BE2C (cell line): ENCODE data around the gene TBC1D24.
"Not testable (repeated sequence)": the region's sequence is repeated elsewhere in the genome, so short reads cannot be mapped to it uniquely, and the experiment has no call there.

Source experiments
- DNase-seq: peaks from one replicate; pipeline ENCODE4 v3.0.0-alpha.2; 2020
- H3K27me3 ChIP-seq: fragments of 250-450 bp; sonication (Bioruptor Pico); 2 replicates; pipeline ENCODE4 v1.5.1; 2020; ENCODE audit warnings: mild to moderate bottlenecking
- H3K36me3 ChIP-seq: fragments of 250-450 bp; sonication (Bioruptor Pico); 2 replicates; pipeline ENCODE4 v1.5.1; 2020; ENCODE audit warnings: mild to moderate bottlenecking
- H3K4me1 ChIP-seq: fragments of 250-450 bp; sonication (Bioruptor Pico); 2 replicates; pipeline ENCODE4 v1.5.1; 2020
- H3K4me3 ChIP-seq: 2 replicates; pipeline ENCODE4 v1.5.1; 2011; ENCODE audit warnings: low read depth, low read length
- H3K9me3 ChIP-seq: fragments of 250-450 bp; sonication (Bioruptor Pico); 2 replicates; pipeline ENCODE4 v1.5.1; 2020
- CTCF ChIP-seq: IDR thresholded peaks from 2 replicates; pipeline ENCODE4 v1.5.1; 2012; ENCODE audit warnings: mild to moderate bottlenecking, low read depth, low read length

Gene TBC1D24

GRCh38 chr16:2535625-2536013, 60.7 kb downstream of the TBC1D24 start:
- no peaks in the 10 kb centered on the region for H3K9me3 ChIP-seq
- no peaks in the 10 kb centered on the region for H3K27me3 ChIP-seq
- DNase-seq: no peak
- no peaks in the 10 kb centered on the region; the same call in 1 of the 2 replicates for H3K36me3 ChIP-seq
- no peak overlapping the region for H3K4me3 ChIP-seq
- TF ChIP-seq CTCF: no peak
- no peaks in the 10 kb centered on the region for H3K4me1 ChIP-seq

GRCh38 chr16:2537451-2538379, 62.8 kb downstream of the TBC1D24 start, which contains the start of gene PDPK1:
PDPK1 (plus strand) TSS chr16:2538021; CDS start chr16:2538113, 92 bp downstream.
- Histone ChIP-seq H3K36me3 (no peaks in the 10 kb centered on the region), H3K4me1 (no peaks in the 10 kb centered on the region)
- no peak for TF ChIP-seq CTCF

GRCh38 chr16:2539192-2539844, 64.4 kb downstream of the TBC1D24 start:
- H3K4me1 ChIP-seq, DNase-seq, H3K9me3 ChIP-seq, H3K36me3 ChIP-seq, H3K4me3 ChIP-seq, H3K27me3 ChIP-seq: not testable (repeated sequence)

More at GRCh38 chr16:2537451-2538379, 62.8 kb downstream of the TBC1D24 start, which contains the start of gene PDPK1:
- no peaks in the 10 kb centered on the region for H3K9me3 ChIP-seq
- H3K27me3 ChIP-seq: no peaks in the 10 kb centered on the region
- H3K4me3 ChIP-seq: peak within 1 kb of the TSS; percentile 66
- peak; percentile 96 for DNase-seq

GRCh38 chr16:2539845-2540458, 65.0 kb downstream of the TBC1D24 start:
- H3K27me3 ChIP-seq, H3K9me3 ChIP-seq, H3K36me3 ChIP-seq, H3K4me1 ChIP-seq, H3K4me3 ChIP-seq: not testable (repeated sequence)
- TF ChIP-seq CTCF: peak; percentile 53
- DNase-seq: peak; percentile 68

- not testable (repeated sequence) for H3K9me3 ChIP-seq, H3K36me3 ChIP-seq, DNase-seq, H3K4me1 ChIP-seq, H3K4me3 ChIP-seq, H3K27me3 ChIP-seq
These were observed 66.0 kb downstream of the TBC1D24 start for GRCh38 chr16:2540912-2541311.

- not testable (repeated sequence) for H3K4me3 ChIP-seq, H3K4me1 ChIP-seq
These were observed 66.5 kb downstream of the TBC1D24 start for GRCh38 chr16:2541409-2541808.

GRCh38 chr16:2543771-2544170, 68.8 kb downstream of the TBC1D24 start:
- DNase-seq, H3K27me3 ChIP-seq, H3K4me1 ChIP-seq, H3K9me3 ChIP-seq, H3K4me3 ChIP-seq, H3K36me3 ChIP-seq: not testable (repeated sequence)

More at GRCh38 chr16:2541409-2541808, 66.5 kb downstream of the TBC1D24 start:
- H3K27me3 ChIP-seq, H3K9me3 ChIP-seq, H3K36me3 ChIP-seq, DNase-seq: not testable (repeated sequence)

- H3K4me3 ChIP-seq, H3K27me3 ChIP-seq, H3K36me3 ChIP-seq: not testable (repeated sequence)
These were observed 75.5 kb downstream of the TBC1D24 start for GRCh38 chr16:2550283-2550878.

GRCh38 chr16:2551420-2551889, 76.5 kb downstream of the TBC1D24 start:
- H3K4me3 ChIP-seq, DNase-seq, H3K4me1 ChIP-seq, H3K27me3 ChIP-seq, H3K36me3 ChIP-seq, H3K9me3 ChIP-seq: not testable (repeated sequence)

More at GRCh38 chr16:2550283-2550878, 75.5 kb downstream of the TBC1D24 start:
- not testable (repeated sequence) for DNase-seq, H3K9me3 ChIP-seq, H3K4me1 ChIP-seq

- H3K36me3 ChIP-seq, H3K4me1 ChIP-seq, H3K4me3 ChIP-seq, H3K9me3 ChIP-seq, H3K27me3 ChIP-seq, DNase-seq: not testable (repeated sequence)
These were observed 79.9 kb downstream of the TBC1D24 start for GRCh38 chr16:2554709-2555425.
